IMR-90 (cell line): ENCODE data around the gene SYTL3. TPM values are rescaled to one million over a fixed set of nuclear protein-coding genes. Genes with fewer than 3 reads are reported as not detected.

Experiments
- ATAC-seq: fragments of 200-7000 bp; cut with Tn5 transposase; 2 replicates; pipeline ENCODE4 v1.9.1; 2020; ENCODE audit warnings: low read depth, mild to moderate bottlenecking, moderate library complexity
- BruUV-seq: library from RNA; stranded (reverse); fragments of 400-500 nt; replicated peaks from 2 replicates; lab custom pipeline; 2021; lab: Mats Ljungman, UMichigan
- CTCF ChIA-PET: fragments of 300-600 bp; formaldehyde crosslinking; extraction: SDS; loops from one replicate; lab custom pipeline; 2021; ENCODE audit warnings: antibody characterized with exemption; lab: Yijun Ruan, JAX
- POLR2A ChIA-PET: fragments of 300-600 bp; sonication (Branson Sonifier 250); formaldehyde crosslinking; loops from one replicate; lab custom pipeline; 2022; ENCODE audit warnings: antibody characterized with exemption; ENCODE audit not compliant: unreplicated experiment; lab: Charles Lee
- DNase-seq: peaks from one replicate; pipeline ENCODE4 v3.0.0; 2013
- H2AFZ ChIP-seq: replicated peaks from 2 replicates; pipeline ENCODE3; 2013; ENCODE audit warnings: low read length, mild to moderate bottlenecking; ENCODE audit not compliant: poor library complexity
- H2AK5ac ChIP-seq: 2 replicates; pipeline ENCODE4 v1.6.1; 2013; ENCODE audit warnings: low read depth, low read length, inconsistent platforms
- H2AK9ac ChIP-seq: replicated peaks from 2 replicates; pipeline ENCODE3; 2013; ENCODE audit warnings: mild to moderate bottlenecking, low read depth, low read length, moderate library complexity; ENCODE audit not compliant: poor library complexity
- H2BK120ac ChIP-seq: 2 replicates; pipeline ENCODE4 v1.6.1; 2013; ENCODE audit warnings: low read depth, low read length, inconsistent platforms
- H2BK15ac ChIP-seq: 3 replicates; pipeline ENCODE4 v1.6.1; 2013; ENCODE audit warnings: low read depth, low read length, inconsistent platforms
- H2BK20ac ChIP-seq: 2 replicates; pipeline ENCODE4 v1.6.1; 2013; ENCODE audit warnings: low read depth, mild to moderate bottlenecking, inconsistent platforms, low read length, moderate library complexity
- H2BK5ac ChIP-seq: 2 replicates; pipeline ENCODE4 v1.6.1; 2013; ENCODE audit warnings: mild to moderate bottlenecking, low read depth, low read length, inconsistent platforms; ENCODE audit not compliant: poor library complexity, severe bottlenecking
- H3K14ac ChIP-seq: replicated peaks from 2 replicates; pipeline ENCODE4 v1.6.1; 2013; ENCODE audit warnings: low read depth, low read length, inconsistent platforms
- H3K18ac ChIP-seq: 2 replicates; pipeline ENCODE4 v1.6.1; 2013; ENCODE audit warnings: low read depth, low read length, control low read depth
- H3K23ac ChIP-seq: 2 replicates; pipeline ENCODE4 v1.6.1; 2013; ENCODE audit warnings: low read depth, low read length, inconsistent platforms
- H3K27ac ChIP-seq: 2 replicates; pipeline ENCODE4 v1.5.1; 2013; ENCODE audit warnings: mild to moderate bottlenecking, control low read depth, low read length; ENCODE audit not compliant: insufficient read depth
- H3K27me3 ChIP-seq: 2 replicates; pipeline ENCODE4 v1.6.1; 2013; ENCODE audit warnings: low read length; ENCODE audit not compliant: control insufficient read depth, insufficient read depth
- H3K36me3 ChIP-seq: 2 replicates; pipeline ENCODE4 v1.6.1; 2013; ENCODE audit warnings: low read length, mixed read lengths; ENCODE audit not compliant: control insufficient read depth, insufficient read depth
- H3K4ac ChIP-seq: 2 replicates; pipeline ENCODE4 v1.6.1; 2013; ENCODE audit warnings: low read depth, low read length, inconsistent platforms
- H3K4me1 ChIP-seq: 2 replicates; pipeline ENCODE4 v1.6.1; 2013; ENCODE audit warnings: low read length, mixed read lengths; ENCODE audit not compliant: control insufficient read depth, insufficient read depth
- H3K4me2 ChIP-seq: 2 replicates; pipeline ENCODE4 v1.6.1; 2013; ENCODE audit warnings: low read depth, mild to moderate bottlenecking, control low read depth, low read length, moderate library complexity
- H3K4me3 ChIP-seq: 2 replicates; pipeline ENCODE4 v1.5.1; 2013; ENCODE audit warnings: low read depth, mild to moderate bottlenecking, control low read depth, low read length, moderate library complexity; ENCODE audit not compliant: insufficient read depth
- H3K56ac ChIP-seq: 2 replicates; pipeline ENCODE4 v1.6.1; 2013; ENCODE audit warnings: low read length, inconsistent platforms; ENCODE audit not compliant: insufficient read depth; ENCODE audit errors: extremely low read depth
- H3K79me1 ChIP-seq, 2 experiments: 2 replicates each; pipeline ENCODE4 v1.6.1; 2013; ENCODE audit warnings: low read length in 2 of 2, inconsistent platforms in 1 of 2, low read depth in 1 of 2
- H3K9ac ChIP-seq: 2 replicates; pipeline ENCODE4 v1.6.1; 2013; ENCODE audit warnings: low read depth, low read length, control low read depth
- H3K9me1 ChIP-seq: 2 replicates; pipeline ENCODE4 v1.6.1; 2013; ENCODE audit warnings: low read length, inconsistent platforms; ENCODE audit not compliant: insufficient read depth
- H3K9me3 ChIP-seq: 2 replicates; pipeline ENCODE4 v1.6.1; 2013; ENCODE audit warnings: low read length; ENCODE audit not compliant: control insufficient read depth, insufficient read depth
- H4K20me1 ChIP-seq: 2 replicates; pipeline ENCODE4 v1.6.1; 2013; ENCODE audit warnings: low read length, inconsistent platforms; ENCODE audit not compliant: insufficient read depth
- H4K5ac ChIP-seq: 2 replicates; pipeline ENCODE4 v1.6.1; 2013; ENCODE audit warnings: mild to moderate bottlenecking, low read depth, low read length, control low read depth
- H4K8ac ChIP-seq, 2 experiments: 2 replicates each; pipeline ENCODE4 v1.6.1; 2013; ENCODE audit warnings: low read depth in 2 of 2, low read length in 2 of 2, control low read depth in 1 of 2, inconsistent platforms in 1 of 2
- H4K91ac ChIP-seq: 2 replicates; pipeline ENCODE4 v1.6.1; 2013; ENCODE audit warnings: low read depth, low read length, inconsistent platforms; ENCODE audit not compliant: insufficient read depth
- CEBPB ChIP-seq: IDR thresholded peaks from 2 replicates; pipeline ENCODE4 v1.6.1; 2012; ENCODE audit warnings: low read depth, low read length, improper control_type of control experiment
- POLR2A ChIP-seq: IDR thresholded peaks from 2 replicates; pipeline ENCODE4 v1.6.1; 2012; ENCODE audit warnings: mild to moderate bottlenecking, low read depth, low read length
- RFX5 ChIP-seq: IDR thresholded peaks from 2 replicates; pipeline ENCODE4 v1.8.0; 2012; ENCODE audit warnings: low read depth, mild to moderate bottlenecking, low read length, moderate library complexity
- WGBS, 2 experiments: methylation state at CpG; one replicate each; pipeline versions ENCODE4 v1.1.5 to v1.1.7; 2013; ENCODE audit warnings: missing lambda C conversion rate in 2 of 2; ENCODE audit not compliant: insufficient read length in 1 of 2; ENCODE audit errors: extremely low coverage in 2 of 2; 5-methylcytosine and 5-hydroxymethylcytosine counted together
- dilution Hi-C: fragments of 300-500 bp; cut with HindIII; formaldehyde crosslinking; loops from one replicate; pipeline ENCODE4 v1.14.3; 2018; ENCODE audit warnings: low sequenced_read_pairs; ENCODE audit not compliant: unreplicated experiment
- in situ Hi-C: fragments of 300-500 bp; cut with MboI; formaldehyde crosslinking; loops from 3 replicates; pipeline ENCODE4 v1.14.3; 2019; ENCODE audit warnings: low sequenced_read_pairs, inconsistent platforms, mixed read lengths
- intact Hi-C: fragments of 100-400 bp; cut with micrococcal nuclease; formaldehyde crosslinking; loops from 2 replicates; pipeline ENCODE4 v1.10.0; 2022
- polyA plus RNA-seq, 3 experiments: library from polyadenylated mRNA; depleted of rRNA; stranded (reverse); fragments of >200 nt; gene quantifications; 2 replicates each; pipeline ENCODE4 v1.2.3, GENCODE V29; 2012; ENCODE audit warnings: low replicate concordance in 1 of 3
- total RNA-seq: library from RNA; depleted of rRNA; stranded (reverse); fragments of >200 nt; gene quantifications from 2 replicates; pipeline ENCODE4 v1.2.3, GENCODE V29; 2012

SYTL3 gene
- total and polyA plus RNA-seq, 2 of the 4 experiments (the other 2 are of a cell fraction) = 2.9 to 4.3 TPM

DNA sequence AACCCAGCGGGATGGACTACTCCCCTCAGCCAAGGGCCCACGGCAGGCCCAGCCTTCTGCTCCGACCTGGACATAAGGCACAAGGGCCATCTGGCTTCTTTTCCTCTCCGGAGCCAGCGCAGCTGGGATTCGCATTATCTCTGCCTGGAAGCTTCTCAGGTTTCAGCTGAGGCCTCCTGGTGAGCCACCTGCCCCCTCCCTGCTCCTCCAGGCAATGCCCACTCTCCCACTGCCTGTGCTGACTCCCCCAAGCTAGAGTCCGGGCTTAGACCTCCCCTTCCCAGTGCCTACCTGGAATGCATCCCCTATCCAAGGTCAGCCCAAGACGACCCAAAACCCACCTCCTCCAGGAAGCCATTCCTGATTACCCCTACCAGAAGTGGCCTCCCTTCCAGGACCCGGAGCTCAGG is 108.6 kb downstream of the SYTL3 start:
- Histone ChIP-seq H3K79me1 (no peaks in the 10 kb centered on the region), H3K36me3 (no peaks in the 10 kb centered on the region), H3K27ac (no peak overlapping the region), H3K9me3 (no peaks in the 10 kb centered on the region), H2AK5ac (no peak overlapping the region), H3K23ac (no peak overlapping the region), H3K4me2 (no peak overlapping the region), H3K9ac (no peak overlapping the region), H3K4me3 (no peak overlapping the region), H2AK9ac (no peak overlapping the region), H2BK120ac (no peak overlapping the region), H2BK5ac (no peak overlapping the region), H3K4me1 (no peaks in the 10 kb centered on the region; the same call in 1 of the 2 replicates), H2AFZ (no peak overlapping the region), H2BK20ac (no peak overlapping the region), H4K91ac (no peak overlapping the region), H3K14ac (no peak overlapping the region), H3K18ac (no peak overlapping the region), H4K5ac (no peak overlapping the region), H2BK15ac (no peak overlapping the region), H3K56ac (no peak overlapping the region), H4K8ac (no peak overlapping the region), H4K20me1 (no peaks in the 10 kb centered on the region; the same call in 1 of the 2 replicates), H3K4ac (no peak overlapping the region), H3K9me1 (peaks cover 5% of the 10 kb centered on the region; the same call in 1 of the 2 replicates), H3K27me3 (no peaks in the 10 kb centered on the region)
- no peak for TF ChIP-seq CEBPB
- no peak for TF ChIP-seq POLR2A
- no peak for TF ChIP-seq RFX5
- CTCF ChIA-PET = no interaction called here
- DNase-seq = peak; percentile 45
- 30% methylated on average over 2 of the region's 9 CpGs; no CpG with 5 or more reads in 1 of the 2 experiments for WGBS, 2 experiments
- peak; percentile 57 for ATAC-seq
- dilution Hi-C loops = no loop called here
- in situ Hi-C loops = no loop called here
- BruUV-seq = no TSS peak
- intact Hi-C loops = no loop called here
- POLR2A ChIA-PET = no interaction called here
